ENCODE data around the gene NDUFAF7.
"Not testable (repeated sequence)": the region's sequence is repeated elsewhere in the genome, so short reads cannot be mapped to it uniquely, and the experiment has no call there.

Gene NDUFAF7

GRCh38 chr2:37283207-37283606, 51.7 kb downstream of the NDUFAF7 start:
- no peak for DNase-seq

GRCh38 chr2:37284381-37284780, 52.9 kb downstream of the NDUFAF7 start:
- no peak for DNase-seq

- peak; percentile 56 to 58 for DNase-seq
These were observed 56.5 kb downstream of the NDUFAF7 start for GRCh38 chr2:37287966-37288365.

GRCh38 chr2:37291680-37292079, 60.2 kb downstream of the NDUFAF7 start:
- no peak for DNase-seq

- not testable (repeated sequence) for DNase-seq
These were observed 63.4 kb downstream of the NDUFAF7 start for GRCh38 chr2:37294858-37295257.

GRCh38 chr2:37295469-37296073, 64.1 kb downstream of the NDUFAF7 start:
- DNase-seq: no peak

GRCh38 chr2:37297632-37298031, 66.2 kb downstream of the NDUFAF7 start:
- no peak for DNase-seq

Measured in AML-193 (cell line).